Retina (tissue), 1 donor: Measurements from ENCODE around the gene TNKS2.
A peak's percentile ranks its signal among the peaks of the same experiment; 100 is the strongest.
"Not testable (repeated sequence)": the region's sequence is repeated elsewhere in the genome, so short reads cannot be mapped to it uniquely, and the experiment has no call there.

Source experiments
- DNase-seq: peaks from one replicate; pipeline ENCODE4 v3.0.0-alpha.2; 2016

The TNKS2 gene

DNA sequence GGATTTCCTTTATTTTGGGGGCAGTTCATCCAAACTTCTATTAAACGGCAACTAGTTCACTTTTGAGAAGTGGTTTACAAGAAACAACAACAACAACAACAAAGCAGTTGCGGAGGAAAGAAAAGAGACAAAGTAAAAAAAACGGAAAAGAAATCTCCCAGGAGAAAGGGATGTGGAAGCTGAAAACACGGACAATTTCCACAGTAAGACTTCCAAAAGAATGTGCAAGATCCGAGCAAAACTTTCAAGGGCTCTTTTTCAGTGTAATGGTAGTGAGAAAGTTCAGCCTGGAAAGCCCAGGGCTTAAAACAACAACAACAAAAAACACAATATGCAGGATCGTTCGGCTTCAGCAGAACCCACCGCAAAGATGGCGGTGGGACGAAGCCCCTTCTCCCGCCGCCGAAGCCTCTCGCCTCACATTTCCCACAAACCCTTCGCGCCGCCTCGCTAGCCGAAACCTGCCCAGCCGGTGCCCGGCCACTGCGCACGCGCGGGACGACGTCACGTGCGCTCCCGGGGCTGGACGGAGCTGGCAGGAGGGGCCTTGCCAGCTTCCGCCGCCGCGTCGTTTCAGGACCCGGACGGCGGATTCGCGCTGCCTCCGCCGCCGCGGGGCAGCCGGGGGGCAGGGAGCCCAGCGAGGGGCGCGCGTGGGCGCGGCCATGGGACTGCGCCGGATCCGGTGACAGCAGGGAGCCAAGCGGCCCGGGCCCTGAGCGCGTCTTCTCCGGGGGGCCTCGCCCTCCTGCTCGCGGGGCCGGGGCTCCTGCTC is at the start of gene TNKS2:
Gene TNKS2, plus strand, starts transcription at position 553 of the 775 bp plus-strand sequence. CDS start 265 bp downstream, outside the sequence.
- peak; percentile 96 for DNase-seq

- DNase-seq, result not testable (repeated sequence)
Observed at GRCh38 chr10:91749592-91749991, 48.6 kb upstream of the TNKS2 start.

DNA sequence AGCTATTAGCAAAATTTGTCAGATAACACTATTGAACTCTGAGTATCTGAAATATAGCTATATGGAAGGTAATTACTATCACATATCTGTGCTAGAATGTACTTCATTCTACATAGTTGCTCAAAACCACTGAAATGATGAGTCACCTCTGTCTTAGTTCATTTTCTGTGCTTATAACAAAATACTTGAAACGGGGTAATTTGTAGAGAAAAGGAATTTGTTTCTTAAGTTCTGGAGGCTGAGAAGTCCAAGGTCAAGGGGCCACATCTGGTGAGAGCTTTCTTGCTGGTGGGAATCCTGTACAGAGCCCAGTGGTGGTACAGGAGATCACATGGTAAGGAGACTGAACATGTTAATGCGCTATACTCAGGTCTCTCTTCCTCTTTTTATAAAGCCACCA is 41.9 kb upstream of the TNKS2 start:
- no peak for DNase-seq

- DNase-seq, result peak; percentile 20
Observed at GRCh38 chr10:91758303-91759146, 39.7 kb upstream of the TNKS2 start.

DNA sequence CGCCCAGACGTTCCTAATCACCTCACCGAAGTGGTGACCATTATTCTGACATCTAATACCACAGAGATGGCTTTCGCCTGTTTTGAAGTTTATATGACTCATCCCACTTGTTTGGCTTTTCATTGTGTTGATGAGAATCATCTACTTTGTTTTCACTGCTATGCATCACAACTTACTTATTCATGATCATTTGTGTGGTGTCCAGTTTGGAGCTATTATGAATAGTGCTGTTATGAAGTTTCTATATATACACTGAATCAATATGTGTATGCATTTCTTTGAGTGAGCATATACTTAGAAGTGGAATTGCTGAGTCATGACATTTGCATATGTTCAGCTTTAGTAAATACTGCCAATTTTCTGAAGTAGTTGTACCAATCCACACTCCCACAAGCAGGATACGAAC is 38.6 kb upstream of the TNKS2 start:
- DNase-seq, result no peak

DNA sequence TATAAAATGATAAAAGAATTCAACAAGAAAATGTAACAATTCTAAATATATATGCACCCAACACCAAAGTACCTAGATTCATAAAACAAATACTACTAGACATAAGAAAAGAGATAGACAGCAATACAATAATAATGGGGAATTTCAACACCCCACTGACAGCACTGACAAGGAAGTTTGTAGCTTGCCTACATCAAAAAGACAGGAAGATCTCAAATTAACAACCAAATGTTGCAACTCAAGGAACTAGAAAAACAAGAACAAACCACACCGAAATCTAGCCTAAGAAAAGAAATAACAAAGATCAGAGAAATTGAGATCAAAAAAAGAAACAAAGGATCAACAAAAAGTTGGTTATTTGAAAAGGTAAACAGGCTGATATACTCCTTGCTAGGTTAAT is 36.5 kb upstream of the TNKS2 start:
- no peak for DNase-seq

- DNase-seq, result no peak
Observed at GRCh38 chr10:91762878-91763277, 35.3 kb upstream of the TNKS2 start.

- no peak for DNase-seq
Observed at GRCh38 chr10:91766676-91767075, 31.6 kb upstream of the TNKS2 start.

GRCh38 chr10:91768123-91768522 is 30.1 kb upstream of the TNKS2 start:
- DNase-seq, result no peak

DNA sequence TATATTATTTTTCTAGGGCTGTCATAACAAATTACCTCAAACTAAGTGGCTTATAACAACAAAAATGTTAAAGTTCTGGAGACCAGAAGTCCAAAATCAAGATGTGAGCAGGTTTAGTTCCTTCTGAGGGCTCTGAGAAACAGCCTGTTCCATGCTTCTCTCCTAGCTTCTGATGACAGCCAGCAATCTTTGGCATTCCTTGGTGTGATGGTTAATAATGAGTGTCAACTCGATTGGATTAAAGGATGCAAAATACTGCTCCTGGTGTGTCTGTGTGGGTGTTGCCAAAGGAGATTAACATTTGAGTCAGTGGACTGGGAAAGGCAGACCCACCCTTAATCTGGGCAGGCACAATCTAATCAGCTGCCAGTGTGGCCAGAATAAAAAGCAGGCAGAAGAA is 26.3 kb upstream of the TNKS2 start:
- DNase-seq, result no peak

- DNase-seq, result no peak
Observed at GRCh38 chr10:91772461-91772860, 25.8 kb upstream of the TNKS2 start.

DNA sequence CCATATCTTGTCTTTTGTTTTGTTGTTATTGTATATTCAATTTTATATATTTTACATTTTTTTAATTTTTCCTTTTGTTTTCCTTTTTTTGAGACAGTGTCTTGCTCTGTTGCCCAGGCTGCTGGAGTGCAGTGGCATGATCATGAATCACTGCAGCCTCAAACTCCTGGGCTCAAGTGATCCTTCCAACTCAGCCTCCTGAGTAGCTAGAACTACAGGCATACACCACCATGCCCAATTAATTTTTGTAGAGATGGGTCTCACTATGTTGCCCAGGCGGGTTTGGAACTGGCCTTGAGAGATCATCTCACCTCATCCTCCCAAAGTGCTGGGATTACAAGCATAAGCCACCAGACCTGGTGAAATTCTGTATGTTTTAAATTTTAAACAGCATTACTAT is 25.4 kb upstream of the TNKS2 start:
- no peak for DNase-seq

- no peak for DNase-seq
Observed at GRCh38 chr10:91774571-91774970, 23.7 kb upstream of the TNKS2 start.

DNA sequence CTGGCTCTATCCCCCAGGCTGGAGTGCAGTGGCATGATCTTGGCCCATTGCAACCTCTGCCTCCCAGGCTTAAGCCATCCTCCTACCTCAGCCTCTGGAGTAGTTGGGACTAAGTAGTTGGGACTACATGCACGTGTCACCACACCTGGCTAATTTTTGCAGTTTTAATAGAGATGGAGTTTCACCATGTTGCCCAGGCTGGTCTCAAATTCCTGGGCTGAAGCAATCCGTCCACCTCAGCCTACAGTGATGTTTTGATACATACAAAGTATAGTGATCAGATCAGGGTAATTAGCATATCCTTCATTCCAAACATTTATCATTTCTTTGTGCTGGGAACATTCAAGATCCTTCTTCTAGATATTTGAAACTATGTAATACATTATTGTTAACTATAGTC is 22.5 kb upstream of the TNKS2 start:
- DNase-seq, result no peak

DNA sequence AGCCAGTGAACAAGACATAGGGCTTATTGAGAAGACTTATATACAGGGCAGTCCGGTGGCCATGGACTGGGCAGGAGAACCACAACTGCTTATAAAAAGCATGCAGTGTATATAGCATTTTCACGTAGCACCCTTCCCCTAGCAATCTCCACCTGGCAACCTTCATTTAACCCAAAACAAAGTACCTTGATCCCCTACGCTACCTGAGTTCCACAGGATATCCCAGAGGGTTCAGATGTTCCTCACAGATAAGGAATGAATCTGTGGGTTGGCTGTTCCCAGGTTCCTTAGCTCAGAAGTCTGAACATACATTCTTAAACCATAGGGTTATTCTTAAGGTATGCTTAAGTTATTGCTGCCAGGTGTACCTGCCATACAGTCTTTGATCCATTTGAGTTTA is 22.0 kb upstream of the TNKS2 start:
- no peak for DNase-seq

- no peak for DNase-seq
Observed at GRCh38 chr10:91778485-91778884, 19.7 kb upstream of the TNKS2 start.

DNA sequence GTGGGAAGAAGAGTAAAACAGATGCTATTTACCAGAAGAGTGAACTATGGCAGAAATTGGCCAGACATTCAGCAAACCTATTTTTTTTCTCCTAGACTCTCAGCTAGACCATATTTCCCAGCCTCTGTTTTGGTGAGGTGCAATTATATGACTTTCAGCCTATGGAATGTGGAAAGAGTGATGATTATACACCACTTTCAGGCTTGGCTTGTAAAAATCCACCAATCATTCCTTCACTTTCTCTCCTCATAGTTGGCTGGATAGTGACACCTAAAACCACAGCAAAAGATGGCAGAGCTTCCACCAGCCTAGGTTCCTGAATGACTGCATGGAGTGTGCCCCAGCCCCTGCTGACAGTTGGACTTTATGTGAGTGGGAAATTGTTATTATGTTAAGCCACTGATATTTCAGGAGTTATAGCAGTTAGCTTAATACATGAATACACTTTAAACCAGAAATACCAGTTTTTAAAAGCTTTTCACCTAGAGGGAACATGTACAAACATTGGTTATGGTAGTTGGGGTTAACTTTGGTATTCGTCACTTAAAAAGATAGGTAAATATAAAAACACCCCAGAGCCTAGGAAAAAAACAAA is 19.1 kb upstream of the TNKS2 start:
- no peak for DNase-seq

GRCh38 chr10:91782539-91782938 is 15.7 kb upstream of the TNKS2 start:
- no peak for DNase-seq

- DNase-seq, result no peak
Observed at GRCh38 chr10:91785830-91786229, 12.4 kb upstream of the TNKS2 start.

- no peak for DNase-seq
Observed at GRCh38 chr10:91787258-91787657, 11.0 kb upstream of the TNKS2 start.

GRCh38 chr10:91787810-91788209 is 10.4 kb upstream of the TNKS2 start:
- no peak for DNase-seq

- no peak for DNase-seq
Observed at GRCh38 chr10:91788527-91788926, 9.7 kb upstream of the TNKS2 start.

DNA sequence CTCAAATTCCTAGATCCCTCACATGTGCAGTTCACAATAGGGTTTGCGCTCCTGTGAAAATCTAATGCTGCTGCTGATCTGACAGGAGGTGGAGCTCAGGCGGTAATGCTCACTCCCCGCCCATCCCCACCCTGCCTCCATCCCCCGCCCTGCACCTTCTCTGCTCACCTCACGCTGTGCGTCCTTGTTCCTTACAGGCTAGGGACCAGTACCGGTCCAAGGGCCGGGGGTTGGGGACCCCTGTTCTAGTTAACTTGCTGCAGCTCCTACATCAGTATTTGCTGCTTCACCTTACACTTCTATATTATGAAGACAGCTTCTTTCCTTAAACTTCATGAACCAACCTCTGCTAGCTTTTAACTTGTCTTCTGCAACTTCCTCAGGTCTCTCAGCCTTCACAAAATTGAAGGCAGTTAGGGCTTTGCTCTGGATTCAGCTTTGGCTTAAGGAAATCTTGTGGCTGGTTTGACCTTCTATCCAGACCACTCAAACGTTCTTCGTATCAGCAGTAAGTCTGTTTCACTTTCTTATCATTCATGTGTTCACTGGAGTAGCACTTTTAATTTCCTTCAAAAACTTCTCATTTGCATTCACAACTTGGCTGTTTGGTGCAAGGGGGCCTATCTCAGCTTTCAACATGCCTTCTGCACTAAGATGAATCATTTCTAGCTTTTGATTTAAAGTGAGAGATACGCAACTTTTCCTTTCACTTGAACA is 1.7 kb upstream of the TNKS2 start:
- DNase-seq, result peak; percentile 37
